Renal pelvis (tissue), 4 donors: ENCODE data around the gene PAK5. TPM values are rescaled to one million over a fixed set of nuclear protein-coding genes. Genes with fewer than 3 reads are reported as not detected.

Experiments used
- DNase-seq: peaks from one replicate; pipeline ENCODE4 v3.0.0-alpha.2; 2013
- polyA plus RNA-seq, 3 donors: library from polyadenylated mRNA; unstranded; fragments of 120-200 nt; gene quantifications; one replicate each; pipeline ENCODE4 v1.2.1, GENCODE V29; 2013; ENCODE audit not compliant: insufficient read length in 3 of 3

Gene PAK5
- polyA plus RNA-seq, 3 donors: 0.49 to 0.60 (median 0.52) TPM

DNA sequence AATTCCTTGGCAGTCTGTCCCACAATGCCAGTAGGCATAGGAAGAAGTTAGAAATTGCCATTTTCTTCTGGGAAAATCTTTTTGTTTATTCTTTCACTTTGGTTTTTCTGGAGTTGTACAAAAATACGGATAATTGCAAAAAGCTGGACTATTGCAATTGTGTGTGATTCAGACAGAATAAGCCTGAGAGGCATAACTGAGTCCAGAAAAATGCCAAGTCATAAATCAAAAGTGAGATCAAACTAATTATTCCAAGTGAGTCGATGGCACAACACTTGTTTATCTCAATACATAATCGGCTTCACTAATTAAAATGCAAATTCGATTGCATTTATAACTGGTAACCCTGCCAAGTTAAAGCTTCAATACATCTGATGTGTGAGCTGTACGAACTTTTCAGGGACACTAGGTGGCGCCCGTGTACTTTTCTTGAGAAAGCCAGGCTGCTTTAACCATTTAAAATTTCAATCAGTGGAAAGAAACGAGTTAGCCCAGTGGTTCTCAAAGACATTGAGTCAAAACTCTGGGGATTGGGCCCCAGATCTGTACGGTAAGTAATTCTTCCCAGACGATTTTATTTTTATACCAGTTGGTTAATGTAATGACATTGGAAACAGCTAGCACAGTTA lies 221.9 kb downstream of the PAK5 start:
- DNase-seq: peak; percentile 48

DNA sequence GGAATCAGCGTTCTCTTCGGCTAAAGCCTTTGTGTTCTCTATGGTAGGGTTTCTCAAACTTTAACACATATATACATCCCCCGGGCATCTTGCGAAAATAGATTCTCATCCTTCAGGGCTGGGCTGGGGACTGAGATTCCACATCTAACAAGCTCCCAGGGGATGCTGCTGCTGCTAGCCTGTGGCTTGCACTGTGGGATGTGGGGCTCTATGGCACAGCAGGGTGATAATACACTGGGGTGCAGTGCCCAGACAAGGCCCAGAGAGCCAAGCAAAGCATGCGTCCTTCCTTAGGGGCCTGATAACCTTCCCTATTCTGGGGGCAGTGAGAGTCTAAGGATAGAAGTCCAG lies 222.4 kb downstream of the PAK5 start:
- no peak for DNase-seq

DNA sequence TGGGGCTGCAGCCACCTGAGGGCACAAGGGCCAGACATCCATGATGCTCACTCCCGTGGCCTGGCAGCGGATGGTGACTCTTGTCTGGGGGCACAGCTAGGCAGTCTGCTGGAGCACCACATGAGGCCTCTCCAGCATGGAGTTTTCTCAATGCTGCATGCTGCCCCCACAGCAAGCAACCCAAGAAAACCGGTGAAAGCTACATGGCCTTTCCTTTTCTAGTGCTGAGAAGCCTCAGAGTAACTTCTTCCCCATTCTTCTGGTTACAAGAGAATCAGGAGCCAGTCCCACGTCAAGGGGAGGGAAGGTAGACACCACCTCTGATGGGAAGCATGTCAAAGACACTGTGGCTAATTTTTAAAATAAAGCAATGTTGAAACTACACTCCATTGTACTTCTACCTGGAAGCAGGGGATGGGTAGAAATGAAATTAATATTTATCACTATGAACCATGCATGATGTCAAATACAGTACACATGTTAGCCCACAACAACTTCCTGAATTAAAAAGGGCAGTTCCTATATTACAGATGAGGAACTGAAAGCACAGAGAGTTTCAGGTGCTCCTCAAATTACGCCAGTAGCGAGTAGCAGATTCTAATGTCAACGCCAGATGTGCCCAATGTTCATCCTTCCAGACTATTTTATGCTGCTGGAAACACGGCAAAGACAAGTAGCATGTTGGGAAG lies 223.0 kb downstream of the PAK5 start:
- no peak for DNase-seq

DNA sequence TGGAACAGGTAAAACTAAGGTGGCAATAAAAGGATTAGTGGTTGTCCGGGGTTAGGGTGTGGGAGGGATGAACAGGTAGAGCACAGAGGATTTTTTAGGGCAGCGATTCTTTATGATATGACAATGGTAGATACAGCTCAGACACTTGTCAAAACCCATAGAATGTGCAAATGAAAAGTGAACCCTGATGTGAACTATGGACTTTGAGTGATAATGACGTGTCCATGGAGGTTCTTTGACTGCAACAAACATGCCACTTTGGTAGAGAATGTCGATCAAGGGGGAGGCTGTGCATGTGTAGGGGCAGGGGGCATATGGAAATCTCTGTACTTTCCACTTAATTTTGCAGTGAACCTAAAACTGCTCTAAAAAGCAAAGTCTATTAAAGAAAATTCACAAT lies 223.8 kb downstream of the PAK5 start:
- DNase-seq: no peak

- DNase-seq: no peak
These were observed 225.0 kb downstream of the PAK5 start for GRCh38 chr20:9613871-9614270.

DNA sequence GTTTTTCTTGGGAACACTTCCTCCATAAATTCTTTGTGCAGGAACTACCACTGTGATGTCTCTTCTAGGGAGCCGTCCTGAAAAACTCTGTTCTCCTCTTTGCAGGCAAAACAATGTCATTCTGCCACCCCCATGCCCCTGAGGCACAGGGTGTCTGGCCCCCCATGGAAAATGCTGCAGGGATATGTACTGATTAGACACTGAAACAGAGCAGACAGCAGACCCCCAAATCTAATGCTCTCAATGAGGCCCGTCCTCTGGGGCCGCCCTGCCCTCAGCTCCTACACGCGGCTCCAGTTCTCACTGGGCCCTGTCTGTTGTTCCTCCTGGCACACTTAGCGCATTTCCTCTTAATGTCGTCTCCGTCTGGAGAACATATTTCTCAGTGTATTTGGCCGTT lies 227.0 kb downstream of the PAK5 start:
- no peak for DNase-seq

DNA sequence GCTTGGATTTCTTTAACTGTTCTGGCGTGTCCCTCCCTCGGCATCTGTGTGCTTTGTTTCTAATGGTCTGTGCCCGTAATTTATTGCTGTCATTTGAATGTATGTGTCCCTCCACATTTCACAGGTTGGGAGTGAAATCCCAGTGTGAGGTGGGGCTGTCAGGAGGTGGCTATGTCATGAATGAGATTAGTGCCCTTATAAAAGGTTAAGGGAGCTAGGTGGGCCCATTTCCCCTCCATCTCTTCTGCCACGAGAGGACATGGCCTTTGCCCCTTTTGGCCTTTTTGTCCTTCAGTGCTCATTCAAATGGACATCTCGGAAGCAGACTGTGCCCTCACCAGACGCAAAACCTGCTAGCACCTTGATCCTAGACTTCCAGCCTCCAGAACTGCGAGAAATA lies 228.2 kb downstream of the PAK5 start:
- DNase-seq: no peak

DNA sequence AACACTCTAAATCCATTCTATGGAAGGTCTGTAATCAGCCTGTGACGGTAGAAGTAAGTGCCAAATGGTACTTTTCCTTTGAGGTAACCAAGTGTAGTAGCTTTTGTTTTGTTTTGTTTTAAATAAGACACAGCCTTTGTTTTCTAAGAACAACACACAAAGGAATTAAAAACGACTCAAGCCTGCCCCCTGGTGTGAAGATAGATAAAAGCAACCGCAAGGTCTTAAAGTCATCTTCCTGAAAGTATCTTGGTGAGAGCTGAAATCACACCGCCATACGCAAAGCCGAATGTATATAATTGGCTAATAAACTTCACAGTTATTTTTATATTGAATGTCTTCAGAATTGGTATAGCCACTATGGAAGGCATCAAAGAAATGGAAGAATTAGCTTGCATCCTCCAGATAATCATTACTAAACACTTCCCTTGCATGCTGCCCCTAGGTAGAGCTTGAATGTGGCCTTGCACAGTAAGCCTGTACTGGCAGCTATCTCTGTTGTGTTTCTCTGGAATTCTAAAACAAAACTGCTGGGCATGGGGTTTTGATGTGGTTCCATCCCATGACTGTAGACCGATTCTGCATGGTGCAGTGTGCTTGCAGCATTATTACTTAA lies 228.9 kb downstream of the PAK5 start:
- DNase-seq: peak; percentile 72

GRCh38 chr20:9608639-9609340 lies 230.1 kb downstream of the PAK5 start:
- DNase-seq: no peak

GRCh38 chr20:9602847-9603183 lies 236.1 kb downstream of the PAK5 start:
- peak; percentile 36 for DNase-seq

- no peak for DNase-seq
These were observed 238.3 kb downstream of the PAK5 start for GRCh38 chr20:9600562-9600961.

DNA sequence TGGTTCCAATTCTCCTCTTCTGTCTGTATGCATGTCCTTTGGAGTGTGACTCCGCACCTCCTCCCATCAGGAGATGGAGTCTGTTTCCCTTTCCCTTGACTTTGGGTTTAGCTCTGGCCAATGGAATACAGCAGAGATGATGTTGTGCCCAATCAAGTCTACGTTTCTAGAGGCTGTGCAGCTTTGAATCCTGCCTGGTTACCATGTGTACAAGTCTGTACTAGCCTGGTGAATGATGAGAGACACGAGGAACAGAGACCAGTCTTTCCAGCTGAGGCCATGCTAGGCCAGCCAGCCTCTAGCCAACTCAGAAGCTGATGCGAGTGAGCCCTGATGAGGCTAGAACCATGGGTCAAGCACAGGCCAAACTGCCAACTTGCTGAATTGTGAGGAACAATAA lies 241.3 kb downstream of the PAK5 start:
- DNase-seq: no peak

DNA sequence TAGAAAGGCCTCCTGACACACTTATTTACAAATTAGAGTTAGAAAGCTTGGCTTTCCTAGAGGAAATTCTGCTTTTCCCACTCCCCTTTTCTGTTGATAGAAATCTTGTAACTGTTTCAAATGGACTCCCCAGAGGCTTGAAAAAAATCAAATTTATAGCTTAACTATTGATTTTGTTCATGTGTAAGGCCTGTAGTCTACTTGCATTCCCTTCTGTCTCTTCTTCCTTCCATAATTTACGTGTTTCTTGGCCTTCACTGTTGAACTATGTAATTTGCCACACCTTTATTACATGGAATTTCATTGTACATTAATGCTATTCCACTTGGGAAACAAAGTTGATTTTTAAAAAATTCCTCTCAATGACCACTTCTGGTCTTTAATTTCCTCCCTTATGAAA lies 243.1 kb downstream of the PAK5 start:
- no peak for DNase-seq

GRCh38 chr20:9594284-9594875 lies 244.5 kb downstream of the PAK5 start:
- no peak for DNase-seq

DNA sequence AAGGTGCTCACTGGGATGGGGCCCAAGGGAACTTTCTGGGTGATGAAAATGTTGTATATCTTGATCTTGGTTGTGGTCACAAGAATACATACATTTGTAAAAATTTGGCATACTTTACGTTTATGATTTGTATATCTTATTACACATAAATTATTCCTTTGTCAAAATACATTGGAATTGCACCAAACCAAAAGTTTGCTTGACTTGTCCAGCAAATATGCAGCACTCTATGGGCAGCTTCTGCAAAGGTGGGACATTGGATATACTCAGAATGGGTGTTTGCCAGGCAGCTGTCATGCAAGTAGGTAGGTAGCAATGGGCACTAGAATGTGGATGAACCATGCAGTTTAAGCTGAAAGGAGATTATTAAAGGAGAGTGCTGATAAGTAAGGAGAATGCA lies 246.5 kb downstream of the PAK5 start:
- no peak for DNase-seq

- no peak for DNase-seq
These were observed 247.8 kb downstream of the PAK5 start for GRCh38 chr20:9591080-9591479.

DNA sequence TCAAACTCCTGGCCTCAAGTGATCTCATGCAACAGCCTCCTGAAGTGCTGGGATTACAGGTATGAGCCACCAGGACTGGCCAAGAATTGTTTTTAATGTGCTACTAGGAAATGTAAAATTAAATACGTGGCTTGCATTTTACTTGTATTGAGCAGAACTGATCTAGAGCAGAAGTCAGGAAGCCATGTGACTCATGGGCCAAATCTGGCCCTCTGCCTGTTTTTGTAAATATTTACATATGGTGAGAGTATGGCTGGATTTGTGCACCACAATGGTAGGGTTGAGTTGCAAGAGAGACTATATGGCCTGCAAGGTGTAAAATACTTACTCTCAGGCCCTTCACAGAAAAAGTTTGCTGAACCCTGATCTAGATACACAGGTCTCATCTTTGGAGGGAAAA lies 248.7 kb downstream of the PAK5 start:
- no peak for DNase-seq

- DNase-seq: no peak
These were observed 250.2 kb downstream of the PAK5 start for GRCh38 chr20:9588706-9589105.

DNA sequence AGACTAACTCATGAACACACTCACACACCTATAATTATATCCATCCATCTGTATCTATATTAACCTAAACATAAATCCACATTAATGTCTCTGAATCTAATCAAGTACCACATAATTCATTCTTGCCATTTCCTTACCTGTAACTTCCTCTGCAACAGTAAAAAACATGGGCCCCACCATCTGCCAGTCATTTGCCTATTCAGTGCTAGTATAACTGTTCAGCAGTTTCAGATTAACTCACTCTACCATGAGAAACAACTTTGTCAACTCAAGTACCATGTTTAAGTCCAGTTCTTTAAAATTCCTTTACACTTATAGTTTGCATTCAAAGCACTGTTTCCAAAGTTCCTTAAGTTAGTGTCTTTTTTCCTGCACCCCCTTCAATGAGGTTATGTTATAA lies 255.7 kb downstream of the PAK5 start:
- DNase-seq: no peak

DNA sequence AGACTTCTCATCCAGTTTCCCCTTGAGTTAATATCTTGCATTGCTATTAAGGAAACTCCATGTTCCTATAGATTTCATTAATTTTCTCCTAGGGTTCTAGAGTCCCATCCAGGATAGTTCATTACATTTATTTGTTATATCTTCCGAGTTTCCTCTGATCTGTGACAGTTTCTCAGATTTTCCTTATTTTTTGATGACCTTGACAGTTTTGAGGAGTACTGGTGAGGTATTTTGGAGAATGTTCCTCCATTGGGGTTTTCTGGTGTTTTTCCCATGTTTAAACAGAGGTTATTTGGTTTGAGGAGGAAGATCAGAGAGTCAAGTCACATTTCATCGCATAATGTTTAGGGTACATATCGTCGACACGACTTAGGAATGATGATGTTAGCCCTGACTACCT lies 256.7 kb downstream of the PAK5 start:
- no peak for DNase-seq

DNA sequence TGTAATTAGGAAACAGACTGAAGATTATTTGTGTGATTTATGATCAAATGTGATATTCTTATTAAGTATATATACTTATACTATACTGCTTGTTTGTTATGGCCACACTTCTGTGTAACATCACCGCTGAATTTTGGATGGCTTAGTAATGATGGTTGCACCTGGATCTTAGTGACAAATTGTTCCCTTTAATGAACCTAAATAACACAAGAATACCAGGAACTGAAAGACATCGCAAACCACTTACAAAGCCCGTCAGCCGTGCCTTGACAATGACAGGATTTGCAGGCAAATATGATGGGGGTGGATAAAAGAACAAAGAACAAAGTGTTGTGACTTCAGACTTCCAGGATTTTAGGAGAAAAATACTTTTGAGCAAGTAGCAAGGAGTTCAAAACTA lies 257.4 kb downstream of the PAK5 start:
- DNase-seq: no peak

GRCh38 chr20:9578594-9578993 lies 260.3 kb downstream of the PAK5 start:
- DNase-seq: no peak

- DNase-seq: no peak
These were observed 261.5 kb downstream of the PAK5 start for GRCh38 chr20:9577397-9577796.
